ENCODE measurements around the gene CAPN9. TPM values are rescaled to one million over a fixed set of nuclear protein-coding genes. Genes with fewer than 3 reads are reported as not detected.

The CAPN9 gene
- total RNA-seq, 1 experiment from 2014 or later, result not detected

DNA sequence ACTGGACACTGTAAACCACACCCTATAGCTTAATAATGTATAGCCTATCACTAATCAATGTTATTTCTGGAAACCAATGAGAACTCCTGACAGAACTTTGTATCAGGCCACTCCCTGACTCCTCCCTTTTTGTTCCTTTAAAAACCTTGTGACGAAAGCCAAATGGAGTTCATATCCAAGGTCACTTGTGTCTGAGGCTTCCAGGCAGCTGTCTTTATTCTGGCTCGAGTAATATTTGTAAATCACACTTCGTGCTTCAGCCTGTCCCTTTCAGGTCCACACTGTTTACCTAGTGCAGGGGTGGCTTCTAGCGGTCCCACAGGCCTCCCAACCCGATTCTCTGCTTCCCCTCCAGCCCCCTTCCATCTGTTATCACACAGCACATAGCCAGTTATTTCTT lies 16.2 kb upstream of the CAPN9 start:
- Histone ChIP-seq H3K27me3 (peaks cover 4% of the 10 kb centered on the region; the same call in 1 of the 2 replicates), H3K4me3 (no peak overlapping the region), H3K9me3 (0 out of 2 replicates have a peak, but pooled peaks cover 2% of the 10 kb centered on the region), H3K36me3 (no peaks in the 10 kb centered on the region)
- DNase-seq, result no peak

GRCh38 chr1:230735447-230735846 lies 11.7 kb upstream of the CAPN9 start:
- Histone ChIP-seq H3K9me3 (no peaks in the 10 kb centered on the region), H3K27me3 (no peaks in the 10 kb centered on the region), H3K36me3 (no peaks in the 10 kb centered on the region; the same call in 1 of the 2 replicates), H3K4me3 (no peak overlapping the region)
- DNase-seq, result no peak

GRCh38 chr1:230737622-230738262 lies 9.4 kb upstream of the CAPN9 start:
- H3K36me3 ChIP-seq, result no peaks in the 10 kb centered on the region; the same call in 1 of the 2 replicates
- H3K4me3 ChIP-seq, result no peak overlapping the region
- no peak for DNase-seq
- H3K27me3 ChIP-seq, result no peaks in the 10 kb centered on the region
- no peaks in the 10 kb centered on the region for H3K9me3 ChIP-seq

- H3K9me3 ChIP-seq, result no peaks in the 10 kb centered on the region
- no peak for DNase-seq
- no peak overlapping the region for H3K4me3 ChIP-seq
- H3K27me3 ChIP-seq, result no peaks in the 10 kb centered on the region
- no peaks in the 10 kb centered on the region; the same call in 1 of the 2 replicates for H3K36me3 ChIP-seq
Measured at GRCh38 chr1:230739564-230740290, 7.5 kb upstream of the CAPN9 start.

- no peak for DNase-seq
- no peaks in the 10 kb centered on the region for H3K27me3 ChIP-seq
- no peak overlapping the region for H3K4me3 ChIP-seq
- no peaks in the 10 kb centered on the region for H3K36me3 ChIP-seq
- H3K9me3 ChIP-seq, result no peaks in the 10 kb centered on the region
Measured at GRCh38 chr1:230743899-230744298, 3.3 kb upstream of the CAPN9 start.

- Histone ChIP-seq H3K27me3 (no peaks in the 10 kb centered on the region), H3K4me3 (no peak overlapping the region), H3K9me3 (no peaks in the 10 kb centered on the region), H3K36me3 (no peaks in the 10 kb centered on the region)
- no peak for DNase-seq
Measured at GRCh38 chr1:230744382-230744781, 2.8 kb upstream of the CAPN9 start.

- no peak for DNase-seq
- Histone ChIP-seq H3K36me3 (no peaks in the 10 kb centered on the region), H3K9me3 (no peaks in the 10 kb centered on the region), H3K4me3 (no peak overlapping the region), H3K27me3 (no peaks in the 10 kb centered on the region)
Measured at GRCh38 chr1:230745071-230745470, 2.1 kb upstream of the CAPN9 start.

DNA sequence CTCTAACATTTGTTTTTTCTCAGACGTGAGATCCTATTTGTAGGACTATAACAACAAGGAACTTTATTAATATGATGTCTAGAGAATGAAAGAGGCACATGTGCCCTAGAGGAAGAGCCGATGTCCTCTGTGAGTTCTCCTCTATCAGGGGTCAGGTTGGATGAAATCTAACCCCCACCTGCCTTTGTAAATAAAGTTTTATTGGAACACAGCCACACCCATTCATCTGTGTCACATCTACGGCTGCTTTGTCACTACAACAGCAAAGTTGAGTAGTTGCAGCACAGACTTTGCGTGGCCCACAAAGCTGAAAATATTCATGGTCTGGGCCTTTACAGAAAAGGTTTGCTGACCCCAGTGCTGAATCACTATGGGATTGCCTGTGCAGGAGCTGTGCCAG lies 571 bp upstream of the CAPN9 start:
- no peaks in the 10 kb centered on the region for H3K9me3 ChIP-seq
- no peak overlapping the region for H3K4me3 ChIP-seq
- no peaks in the 10 kb centered on the region for H3K27me3 ChIP-seq
- no peaks in the 10 kb centered on the region for H3K36me3 ChIP-seq
- no peak for DNase-seq

DNA sequence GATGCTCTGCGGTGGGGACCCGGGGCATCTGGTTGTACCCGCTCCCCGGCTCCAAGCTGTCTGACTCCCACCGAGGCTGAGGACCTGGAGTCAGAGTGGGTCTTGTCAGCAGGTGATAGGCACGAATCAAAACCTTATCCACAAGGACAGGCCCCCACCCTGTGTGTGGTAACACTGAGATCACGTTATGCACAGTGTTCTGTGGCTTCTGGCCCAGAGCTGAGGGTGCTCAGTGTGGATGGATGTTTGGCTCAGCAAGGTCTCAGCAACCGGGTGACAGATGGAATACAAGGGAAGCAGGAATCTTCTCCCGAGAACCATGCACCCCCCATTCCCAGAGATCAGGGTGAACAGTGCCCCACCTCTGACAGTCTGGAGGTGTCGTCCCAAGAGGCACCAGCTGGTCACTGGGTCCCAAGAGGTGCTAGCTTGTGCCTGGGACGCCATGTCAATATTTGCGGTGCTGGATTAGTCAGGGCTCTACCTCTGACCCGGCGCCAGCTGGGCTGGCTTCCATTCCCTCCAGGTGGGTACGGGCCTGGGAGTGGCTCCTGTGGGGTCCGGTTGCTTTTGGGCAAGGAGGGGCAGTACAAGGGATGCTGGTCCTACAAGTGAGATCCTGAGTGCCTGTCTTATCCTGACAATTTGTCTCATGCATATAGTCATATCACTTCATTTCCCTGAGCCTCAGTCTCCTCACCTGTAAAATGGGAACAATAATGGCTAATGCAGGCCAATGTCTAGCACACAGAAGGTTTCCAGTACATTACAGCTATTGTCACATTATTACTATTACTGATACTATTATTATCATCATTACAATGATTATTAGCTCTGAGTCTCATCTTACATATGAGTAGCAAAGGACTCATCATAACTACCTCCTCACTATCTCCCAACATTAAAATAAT lies 957 bp downstream of the CAPN9 start:
- no peak for DNase-seq
- Histone ChIP-seq H3K36me3 (no peaks in the 10 kb centered on the region), H3K4me3 (no peak overlapping the region), H3K9me3 (no peaks in the 10 kb centered on the region), H3K27me3 (no peaks in the 10 kb centered on the region)

- no peaks in the 10 kb centered on the region for H3K9me3 ChIP-seq
- no peak for DNase-seq
Measured at GRCh38 chr1:230749150-230749549, 2.0 kb downstream of the CAPN9 start.

DNA sequence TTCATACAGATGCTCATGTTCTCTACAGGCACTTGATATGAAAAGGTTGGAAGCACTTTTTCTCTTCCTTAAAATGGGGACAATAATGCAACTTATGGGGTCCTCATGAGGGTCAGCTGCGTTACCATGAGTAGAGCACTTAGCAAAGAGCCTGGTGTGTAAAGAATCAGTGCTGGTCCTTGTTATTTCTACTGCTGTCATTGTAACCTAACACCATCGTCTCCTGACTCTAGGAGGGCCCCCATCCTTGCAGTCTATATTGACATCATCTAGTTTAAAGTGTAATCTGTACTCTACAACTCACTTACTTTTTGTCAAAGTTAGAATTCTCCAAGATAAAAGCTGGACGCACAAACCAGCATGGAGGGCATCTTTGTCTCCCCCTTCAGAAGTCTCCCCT lies 2.4 kb downstream of the CAPN9 start:
- no peak for DNase-seq
- Histone ChIP-seq H3K9me3 (no peaks in the 10 kb centered on the region), H3K27me3 (no peaks in the 10 kb centered on the region), H3K36me3 (no peaks in the 10 kb centered on the region), H3K4me3 (no peak overlapping the region)

More at GRCh38 chr1:230749150-230749549, 2.0 kb downstream of the CAPN9 start:
- H3K27me3 ChIP-seq, result no peaks in the 10 kb centered on the region
- H3K36me3 ChIP-seq, result no peaks in the 10 kb centered on the region
- H3K4me3 ChIP-seq, result no peak overlapping the region

DNA sequence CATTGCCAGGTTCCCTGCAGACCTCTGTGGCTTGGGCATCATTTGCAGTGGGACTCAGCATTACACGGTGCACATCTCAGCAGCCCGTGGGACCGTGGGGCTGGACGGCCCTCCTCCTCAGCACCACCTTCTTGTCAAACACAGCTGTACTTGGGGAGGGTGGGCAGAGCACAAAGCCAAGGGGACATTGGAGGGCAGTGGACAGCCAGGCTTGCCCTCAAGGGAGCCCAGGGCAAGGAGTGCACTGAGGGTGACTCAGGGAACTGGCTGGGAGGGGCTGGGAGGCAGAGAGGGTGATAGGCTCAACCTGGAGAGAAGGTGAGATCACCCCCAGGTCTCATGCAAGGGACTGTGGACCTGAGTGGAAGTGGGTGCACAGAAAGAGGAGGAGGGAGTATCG lies 3.4 kb downstream of the CAPN9 start:
- Histone ChIP-seq H3K4me3 (no peak overlapping the region), H3K9me3 (no peaks in the 10 kb centered on the region), H3K36me3 (no peaks in the 10 kb centered on the region), H3K27me3 (no peaks in the 10 kb centered on the region)
- no peak for DNase-seq

- no peak overlapping the region for H3K4me3 ChIP-seq
- no peaks in the 10 kb centered on the region for H3K27me3 ChIP-seq
- no peaks in the 10 kb centered on the region for H3K36me3 ChIP-seq
- no peaks in the 10 kb centered on the region for H3K9me3 ChIP-seq
- no peak for DNase-seq
Measured at GRCh38 chr1:230750986-230751625, 3.9 kb downstream of the CAPN9 start.

DNA sequence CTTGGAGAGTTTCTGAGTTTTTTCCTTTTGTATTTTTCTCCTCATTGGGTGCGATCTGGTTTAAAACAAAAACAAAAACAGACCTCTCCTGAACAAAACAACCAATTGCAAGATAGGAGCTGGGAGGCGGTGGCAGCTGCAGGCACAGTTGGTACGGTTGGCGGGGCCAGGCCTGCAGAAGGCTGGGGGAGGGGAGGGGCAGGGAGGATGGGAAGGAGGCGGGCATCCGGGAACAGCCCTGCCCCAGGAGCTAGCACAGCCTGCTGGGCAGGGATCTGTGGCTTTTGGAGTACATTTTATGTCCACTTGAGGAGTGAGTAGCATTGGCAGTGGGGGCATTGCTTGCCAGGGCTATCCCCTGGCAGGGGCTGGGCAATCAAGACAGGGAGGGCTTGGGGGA lies 5.2 kb downstream of the CAPN9 start:
- Histone ChIP-seq H3K36me3 (no peaks in the 10 kb centered on the region), H3K9me3 (no peaks in the 10 kb centered on the region), H3K27me3 (no peaks in the 10 kb centered on the region), H3K4me3 (no peak overlapping the region)
- DNase-seq, result no peak

GRCh38 chr1:230753191-230753585 lies 6.0 kb downstream of the CAPN9 start:
- no peak for DNase-seq
- Histone ChIP-seq H3K9me3 (no peaks in the 10 kb centered on the region), H3K36me3 (no peaks in the 10 kb centered on the region), H3K4me3 (no peak overlapping the region), H3K27me3 (no peaks in the 10 kb centered on the region)

- DNase-seq, result no peak
Measured at GRCh38 chr1:230753586-230754251, 6.5 kb downstream of the CAPN9 start.

More at GRCh38 chr1:230753586-230754251, 6.5 kb downstream of the CAPN9 start:
- no peaks in the 10 kb centered on the region for H3K36me3 ChIP-seq
- H3K27me3 ChIP-seq, result no peaks in the 10 kb centered on the region
- no peaks in the 10 kb centered on the region for H3K9me3 ChIP-seq
- H3K4me3 ChIP-seq, result no peak overlapping the region

All from MG63 (cell line).